Measurements from ENCODE around the gene ADGRG4.
"Not testable (repeated sequence)": the region's sequence is repeated elsewhere in the genome, so short reads cannot be mapped to it uniquely, and the experiment has no call there.

The ADGRG4 gene

DNA sequence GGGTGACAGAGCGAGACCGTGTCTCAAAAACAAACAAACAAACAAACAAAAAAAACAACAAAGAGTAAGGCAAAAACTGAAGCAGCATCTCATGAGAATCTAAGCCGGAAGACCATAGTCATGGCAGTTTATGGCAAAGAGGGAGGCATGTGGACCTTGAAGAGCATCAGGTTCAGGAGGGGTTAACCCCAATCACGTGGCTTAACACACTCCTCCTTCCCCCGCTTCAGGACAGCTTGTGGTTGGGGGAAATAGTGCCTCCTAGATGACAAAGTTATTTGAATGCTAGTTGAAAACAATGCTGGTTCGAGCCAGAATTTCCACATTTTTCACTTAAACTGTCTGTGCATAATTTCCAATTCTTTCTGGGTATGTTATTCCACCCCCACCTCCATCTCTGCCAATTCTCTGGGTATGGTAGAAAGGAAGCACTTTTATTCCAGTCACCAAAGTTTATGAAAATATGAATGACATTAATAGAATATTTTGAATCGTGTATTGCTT is 37.9 kb upstream of the ADGRG4 start:
- H3K36me3 ChIP-seq (ENCODE audit: insufficient read depth, low read length) = no peaks in the 10 kb centered on the region
- H2AFZ ChIP-seq (ENCODE audit: low read length, unreplicated experiment) = no peak overlapping the region
- H3K79me2 ChIP-seq (ENCODE audit: control insufficient read depth, insufficient read depth, low read length, unreplicated experiment) = no peaks in the 10 kb centered on the region
- peaks cover 38% of the 10 kb centered on the region for H3K4me1 ChIP-seq (ENCODE audit: control insufficient read depth, insufficient read depth, low read length, unreplicated experiment)
- no peak overlapping the region for H3K4me3 ChIP-seq (ENCODE audit: low read depth, low read length)
- H3K27ac ChIP-seq (ENCODE audit: low read depth, low read length) = no peak overlapping the region
- no peaks in the 10 kb centered on the region for H3K27me3 ChIP-seq (ENCODE audit: insufficient read depth, low read length)

DNA sequence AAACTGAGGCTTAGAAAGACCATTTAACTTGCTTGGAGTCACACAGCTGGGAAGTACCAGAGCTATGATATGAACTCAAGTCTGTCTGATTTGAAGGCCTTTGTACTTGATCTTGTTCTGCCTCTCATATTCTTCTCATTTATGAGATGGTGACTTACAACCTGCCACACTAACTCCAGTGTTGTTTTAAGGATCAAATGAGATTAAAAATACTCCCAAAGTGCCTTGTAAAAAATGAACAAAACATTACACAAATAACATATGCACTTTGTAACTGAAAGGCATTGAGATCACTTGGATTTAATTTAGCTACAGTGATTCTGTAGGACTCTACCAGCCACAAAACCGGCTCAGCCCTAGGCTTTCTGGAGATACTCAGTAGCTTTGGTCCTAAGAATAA is 33.9 kb upstream of the ADGRG4 start:
- H2AFZ ChIP-seq (ENCODE audit: low read length, unreplicated experiment) = no peak overlapping the region
- H3K4me3 ChIP-seq (ENCODE audit: low read depth, low read length) = no peak overlapping the region
- H3K36me3 ChIP-seq (ENCODE audit: insufficient read depth, low read length) = no peaks in the 10 kb centered on the region
- H3K79me2 ChIP-seq (ENCODE audit: control insufficient read depth, insufficient read depth, low read length, unreplicated experiment) = no peaks in the 10 kb centered on the region
- no peaks in the 10 kb centered on the region for H3K27me3 ChIP-seq (ENCODE audit: insufficient read depth, low read length)
- no peak overlapping the region for H3K27ac ChIP-seq (ENCODE audit: low read depth, low read length)
- peaks cover 6% of the 10 kb centered on the region for H3K4me1 ChIP-seq (ENCODE audit: control insufficient read depth, insufficient read depth, low read length, unreplicated experiment)

DNA sequence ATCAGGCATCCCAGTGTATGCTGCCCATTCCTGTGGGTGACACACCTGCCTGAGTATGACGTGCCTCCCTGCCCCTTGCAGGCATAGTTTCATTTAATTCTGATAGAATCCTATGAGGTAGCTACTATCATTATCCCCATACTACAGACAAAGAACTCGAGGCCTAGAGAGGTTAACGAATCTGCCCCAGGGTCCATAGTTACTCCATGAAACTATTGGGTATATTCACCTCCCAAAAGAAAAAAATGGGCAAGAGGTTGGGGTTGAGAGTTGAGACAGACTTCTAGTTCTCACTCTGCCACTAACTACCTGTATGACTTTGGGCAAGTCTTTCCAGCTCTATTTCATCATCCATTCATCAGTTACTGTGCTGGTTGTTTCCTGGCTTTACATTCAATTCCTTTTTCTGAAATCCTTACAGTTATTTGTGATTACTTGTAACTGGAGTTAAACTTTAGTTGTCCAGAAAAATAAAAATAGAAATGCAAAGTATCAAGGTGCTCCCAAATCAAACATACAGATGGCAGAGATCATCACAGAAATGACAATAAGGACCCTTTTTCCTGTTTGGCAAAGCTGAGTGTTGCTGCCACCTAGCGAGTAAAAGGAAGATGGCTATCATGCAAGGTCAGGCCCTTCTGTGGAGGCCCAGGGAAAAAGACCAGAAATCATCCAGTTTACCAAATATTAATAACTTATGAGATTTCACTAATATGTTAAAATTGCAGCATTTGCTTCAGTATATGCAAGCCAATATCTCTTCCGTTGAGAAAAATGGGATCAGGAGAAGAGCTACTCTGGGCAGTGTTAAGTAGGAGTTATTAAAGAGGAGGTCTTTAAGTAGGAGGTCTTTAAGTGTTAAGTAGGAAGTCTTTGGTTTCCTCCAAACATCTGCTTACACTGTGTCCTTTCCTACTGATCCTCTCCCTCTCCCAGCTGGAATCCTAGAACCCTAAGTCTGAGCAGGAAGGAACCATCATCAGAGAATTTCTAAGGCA is 32.4 kb upstream of the ADGRG4 start:
- Histone ChIP-seq H2AFZ (ENCODE audit: low read length, unreplicated experiment) (peak overlapping the region; percentile 6), H3K4me1 (ENCODE audit: control insufficient read depth, insufficient read depth, low read length, unreplicated experiment) (no peaks in the 10 kb centered on the region), H3K79me2 (ENCODE audit: control insufficient read depth, insufficient read depth, low read length, unreplicated experiment) (no peaks in the 10 kb centered on the region), H3K27ac (ENCODE audit: low read depth, low read length) (no peak overlapping the region), H3K4me3 (ENCODE audit: low read depth, low read length) (no peak overlapping the region), H3K27me3 (ENCODE audit: insufficient read depth, low read length) (no peaks in the 10 kb centered on the region), H3K36me3 (ENCODE audit: insufficient read depth, low read length) (no peaks in the 10 kb centered on the region)

DNA sequence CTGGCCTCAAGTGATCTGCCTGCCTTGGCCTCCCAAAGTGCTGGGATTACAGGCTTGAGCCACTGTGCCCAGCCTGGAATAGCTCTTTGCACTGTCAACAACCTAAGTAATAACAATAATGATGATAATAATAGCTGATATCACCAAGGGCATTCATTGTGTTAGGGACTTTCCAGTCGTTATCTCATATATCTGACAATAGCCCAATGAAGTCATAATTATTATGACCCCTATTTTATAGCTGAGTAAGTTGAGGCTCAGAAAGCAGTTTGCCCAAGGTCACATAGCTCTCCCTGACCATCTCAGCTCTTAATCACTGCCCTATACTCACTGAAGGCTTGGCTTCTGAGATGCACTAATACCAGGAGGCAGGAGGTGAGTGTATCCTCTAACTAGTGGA is 30.8 kb upstream of the ADGRG4 start:
- Histone ChIP-seq H3K27ac (ENCODE audit: low read depth, low read length) (no peak overlapping the region), H3K79me2 (ENCODE audit: control insufficient read depth, insufficient read depth, low read length, unreplicated experiment) (no peaks in the 10 kb centered on the region), H2AFZ (ENCODE audit: low read length, unreplicated experiment) (no peak overlapping the region), H3K27me3 (ENCODE audit: insufficient read depth, low read length) (no peaks in the 10 kb centered on the region), H3K36me3 (ENCODE audit: insufficient read depth, low read length) (no peaks in the 10 kb centered on the region), H3K4me3 (ENCODE audit: low read depth, low read length) (no peak overlapping the region), H3K4me1 (ENCODE audit: control insufficient read depth, insufficient read depth, low read length, unreplicated experiment) (no peaks in the 10 kb centered on the region)

DNA sequence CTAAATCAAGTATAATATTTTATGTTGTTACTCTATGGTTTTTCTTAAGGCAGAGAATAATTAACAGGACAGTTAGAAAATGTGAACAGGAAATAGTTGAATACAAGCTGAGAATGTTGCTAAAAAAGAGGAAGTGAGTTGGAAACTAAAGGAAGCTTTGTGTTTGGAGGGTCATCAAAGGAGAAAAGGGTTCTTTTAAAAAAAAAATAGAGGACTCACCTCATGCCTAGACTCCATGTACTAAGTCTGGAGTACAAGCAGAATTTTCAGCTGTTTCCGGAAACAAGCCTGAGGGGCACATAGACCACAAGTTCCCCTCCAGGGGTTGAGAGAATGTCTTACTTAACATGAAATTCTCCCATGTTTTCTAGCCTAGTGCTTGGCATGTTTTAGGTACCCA is 29.5 kb upstream of the ADGRG4 start:
- no peaks in the 10 kb centered on the region for H3K36me3 ChIP-seq (ENCODE audit: insufficient read depth, low read length)
- H3K27me3 ChIP-seq (ENCODE audit: insufficient read depth, low read length) = no peaks in the 10 kb centered on the region
- H3K27ac ChIP-seq (ENCODE audit: low read depth, low read length) = no peak overlapping the region
- no peaks in the 10 kb centered on the region for H3K4me1 ChIP-seq (ENCODE audit: control insufficient read depth, insufficient read depth, low read length, unreplicated experiment)
- H3K4me3 ChIP-seq (ENCODE audit: low read depth, low read length) = no peak overlapping the region
- H2AFZ ChIP-seq (ENCODE audit: low read length, unreplicated experiment) = no peak overlapping the region
- H3K79me2 ChIP-seq (ENCODE audit: control insufficient read depth, insufficient read depth, low read length, unreplicated experiment) = no peaks in the 10 kb centered on the region

DNA sequence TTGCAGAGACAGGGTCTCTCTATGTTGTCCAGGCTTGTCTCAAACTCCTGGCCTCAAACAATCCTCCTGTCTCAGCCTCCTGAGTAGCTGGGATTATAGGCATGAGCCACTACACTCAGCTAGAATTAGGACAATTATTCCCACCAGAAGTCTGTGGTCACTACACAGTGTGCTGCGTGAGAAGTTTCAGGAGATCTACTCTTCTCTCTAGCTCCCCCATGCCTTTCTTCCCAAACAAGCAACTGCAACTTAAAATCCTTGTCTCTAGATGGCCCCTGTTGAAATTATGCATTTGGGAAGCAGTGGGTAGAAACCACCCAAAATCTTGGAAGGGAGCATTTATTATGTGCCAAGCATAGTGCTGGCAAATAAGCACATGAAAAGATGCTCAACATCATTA is 28.4 kb upstream of the ADGRG4 start:
- Histone ChIP-seq H2AFZ (ENCODE audit: low read length, unreplicated experiment) (no peak overlapping the region), H3K27me3 (ENCODE audit: insufficient read depth, low read length) (no peaks in the 10 kb centered on the region), H3K4me1 (ENCODE audit: control insufficient read depth, insufficient read depth, low read length, unreplicated experiment) (no peaks in the 10 kb centered on the region), H3K27ac (ENCODE audit: low read depth, low read length) (no peak overlapping the region), H3K79me2 (ENCODE audit: control insufficient read depth, insufficient read depth, low read length, unreplicated experiment) (no peaks in the 10 kb centered on the region), H3K4me3 (ENCODE audit: low read depth, low read length) (no peak overlapping the region), H3K36me3 (ENCODE audit: insufficient read depth, low read length) (no peaks in the 10 kb centered on the region)

DNA sequence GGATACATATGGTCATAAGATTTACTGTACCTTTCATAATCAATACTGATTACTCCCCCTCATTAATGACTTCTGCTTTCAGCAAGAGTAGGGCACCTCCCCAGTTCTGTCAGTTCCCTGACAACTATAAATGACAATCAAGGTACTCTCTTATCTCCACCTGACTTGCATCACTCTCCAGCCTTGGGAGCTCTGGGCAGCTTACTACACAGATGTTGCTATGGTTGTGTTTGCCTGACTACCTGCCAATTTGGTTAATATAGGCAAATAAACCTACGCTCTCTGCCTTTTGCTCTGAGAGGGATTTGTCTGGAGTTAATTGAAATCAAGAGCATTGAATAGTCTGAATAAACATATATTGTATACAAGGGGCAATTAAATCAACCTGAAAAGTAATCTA is 26.8 kb upstream of the ADGRG4 start:
- H3K27me3 ChIP-seq (ENCODE audit: insufficient read depth, low read length) = no peaks in the 10 kb centered on the region
- no peak overlapping the region for H2AFZ ChIP-seq (ENCODE audit: low read length, unreplicated experiment)
- H3K27ac ChIP-seq (ENCODE audit: low read depth, low read length) = no peak overlapping the region
- H3K36me3 ChIP-seq (ENCODE audit: insufficient read depth, low read length) = no peaks in the 10 kb centered on the region
- H3K79me2 ChIP-seq (ENCODE audit: control insufficient read depth, insufficient read depth, low read length, unreplicated experiment) = no peaks in the 10 kb centered on the region
- no peaks in the 10 kb centered on the region for H3K4me1 ChIP-seq (ENCODE audit: control insufficient read depth, insufficient read depth, low read length, unreplicated experiment)
- H3K4me3 ChIP-seq (ENCODE audit: low read depth, low read length) = no peak overlapping the region

DNA sequence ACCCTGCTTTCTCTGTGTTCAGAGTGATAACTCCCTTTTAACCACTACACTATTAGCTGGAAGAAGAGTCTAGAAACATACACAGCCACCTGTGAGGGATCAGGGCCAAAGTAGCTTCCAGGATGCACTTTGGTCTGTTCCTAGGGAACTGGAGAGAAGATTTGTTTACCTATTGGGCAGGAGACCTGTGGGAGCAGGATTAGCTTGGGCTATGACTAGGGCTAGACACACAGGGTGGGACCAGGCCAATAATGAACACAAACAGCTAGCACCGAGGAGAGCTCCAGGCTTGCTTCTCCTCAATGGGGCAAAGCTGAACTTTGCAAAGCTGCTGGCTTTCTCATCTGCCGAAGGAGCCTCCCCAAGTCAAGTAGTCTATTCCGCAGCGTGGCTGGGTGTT is 25.2 kb upstream of the ADGRG4 start:
- Histone ChIP-seq H3K27ac (ENCODE audit: low read depth, low read length) (no peak overlapping the region), H3K79me2 (ENCODE audit: control insufficient read depth, insufficient read depth, low read length, unreplicated experiment) (no peaks in the 10 kb centered on the region), H3K27me3 (ENCODE audit: insufficient read depth, low read length) (no peaks in the 10 kb centered on the region), H3K4me3 (ENCODE audit: low read depth, low read length) (no peak overlapping the region), H3K36me3 (ENCODE audit: insufficient read depth, low read length) (no peaks in the 10 kb centered on the region), H3K4me1 (ENCODE audit: control insufficient read depth, insufficient read depth, low read length, unreplicated experiment) (no peaks in the 10 kb centered on the region), H2AFZ (ENCODE audit: low read length, unreplicated experiment) (no peak overlapping the region)

DNA sequence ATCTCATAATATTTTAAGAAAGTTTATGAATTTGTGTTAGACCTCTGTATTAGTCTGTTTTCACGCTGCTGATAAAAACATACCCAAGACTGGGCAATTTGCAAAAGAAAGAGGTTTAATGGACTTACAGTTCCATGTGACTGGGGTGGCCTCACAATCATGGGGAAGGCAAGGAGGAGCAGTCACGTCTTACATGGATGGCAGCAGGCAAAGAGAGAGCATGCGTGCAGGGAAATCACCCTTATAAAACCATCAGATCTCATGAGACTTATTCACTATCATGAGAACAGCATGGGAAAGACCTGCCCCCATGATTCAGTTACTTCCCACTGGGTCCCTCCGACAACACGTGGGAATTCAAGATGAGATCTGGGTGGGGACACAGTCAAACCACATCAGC is 14.4 kb upstream of the ADGRG4 start:
- H3K4me3 ChIP-seq (ENCODE audit: low read depth, low read length); H3K36me3 ChIP-seq (ENCODE audit: insufficient read depth, low read length); H2AFZ ChIP-seq (ENCODE audit: low read length, unreplicated experiment); H3K79me2 ChIP-seq (ENCODE audit: control insufficient read depth, insufficient read depth, low read length, unreplicated experiment); H3K27me3 ChIP-seq (ENCODE audit: insufficient read depth, low read length); H3K4me1 ChIP-seq (ENCODE audit: control insufficient read depth, insufficient read depth, low read length, unreplicated experiment); H3K27ac ChIP-seq (ENCODE audit: low read depth, low read length): not testable (repeated sequence)

DNA sequence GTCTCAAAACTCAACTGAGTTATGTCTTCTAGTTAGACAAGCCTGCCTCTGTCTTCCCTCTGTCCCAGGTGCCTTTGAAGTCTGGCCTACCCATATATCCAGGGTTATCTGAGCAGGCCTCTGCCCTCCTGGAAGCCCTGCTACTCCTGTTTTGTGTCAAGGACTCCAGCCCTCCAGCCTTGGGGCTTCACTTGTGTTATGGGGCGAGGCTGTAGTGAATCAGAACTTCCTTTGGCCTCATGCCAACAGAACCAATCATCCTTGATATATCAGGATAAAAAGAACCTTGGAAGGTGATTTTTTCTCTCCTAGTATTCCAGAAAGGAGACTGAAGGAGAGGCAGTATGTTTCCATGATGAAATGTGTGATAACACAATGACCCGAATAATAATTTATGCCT is 8.9 kb upstream of the ADGRG4 start:
- H3K4me3 ChIP-seq (ENCODE audit: low read depth, low read length) = no peak overlapping the region
- no peak overlapping the region for H3K27ac ChIP-seq (ENCODE audit: low read depth, low read length)
- no peaks in the 10 kb centered on the region for H3K79me2 ChIP-seq (ENCODE audit: control insufficient read depth, insufficient read depth, low read length, unreplicated experiment)
- no peaks in the 10 kb centered on the region; the same call in 1 of the 2 replicates for H3K27me3 ChIP-seq (ENCODE audit: insufficient read depth, low read length)
- H2AFZ ChIP-seq (ENCODE audit: low read length, unreplicated experiment) = no peak overlapping the region
- no peaks in the 10 kb centered on the region for H3K36me3 ChIP-seq (ENCODE audit: insufficient read depth, low read length)
- no peaks in the 10 kb centered on the region for H3K4me1 ChIP-seq (ENCODE audit: control insufficient read depth, insufficient read depth, low read length, unreplicated experiment)

DNA sequence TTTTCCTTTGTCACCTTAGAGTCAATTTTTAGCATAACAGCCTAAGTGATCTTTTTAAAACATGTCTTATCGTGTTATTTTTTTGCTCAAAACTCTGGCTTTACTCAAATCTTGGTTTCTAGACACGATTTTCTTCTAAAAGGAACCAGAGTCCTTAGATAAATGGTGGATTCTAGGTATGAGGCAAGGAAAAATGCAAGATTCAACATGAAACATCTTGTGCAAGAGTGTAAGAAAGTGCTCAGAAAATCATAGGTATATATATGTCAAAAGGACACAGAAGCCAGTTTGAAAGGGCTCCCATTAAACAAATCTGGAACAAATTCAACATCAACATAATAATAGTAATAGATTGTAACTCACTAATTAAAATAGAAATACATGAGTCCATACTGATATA is 8.1 kb upstream of the ADGRG4 start:
- H3K4me1 ChIP-seq (ENCODE audit: control insufficient read depth, insufficient read depth, low read length, unreplicated experiment) = no peaks in the 10 kb centered on the region
- no peaks in the 10 kb centered on the region; the same call in 1 of the 2 replicates for H3K27me3 ChIP-seq (ENCODE audit: insufficient read depth, low read length)
- no peaks in the 10 kb centered on the region for H3K79me2 ChIP-seq (ENCODE audit: control insufficient read depth, insufficient read depth, low read length, unreplicated experiment)
- H3K36me3 ChIP-seq (ENCODE audit: insufficient read depth, low read length) = no peaks in the 10 kb centered on the region
- H3K27ac ChIP-seq (ENCODE audit: low read depth, low read length) = no peak overlapping the region
- no peak overlapping the region for H3K4me3 ChIP-seq (ENCODE audit: low read depth, low read length)
- H2AFZ ChIP-seq (ENCODE audit: low read length, unreplicated experiment) = no peak overlapping the region

Measured in ACC112 (cell line).